ENCODE data around the gene KLHDC9. TPM values are rescaled to one million over a fixed set of nuclear protein-coding genes. Genes with fewer than 3 reads are reported as not detected.
"Not testable (repeated sequence)": the region's sequence is repeated elsewhere in the genome, so short reads cannot be mapped to it uniquely, and the experiment has no call there.

Gene KLHDC9
- total and polyA plus RNA-seq, 12 donors, result 5.2 to 28.1 (median 19.6) TPM

DNA sequence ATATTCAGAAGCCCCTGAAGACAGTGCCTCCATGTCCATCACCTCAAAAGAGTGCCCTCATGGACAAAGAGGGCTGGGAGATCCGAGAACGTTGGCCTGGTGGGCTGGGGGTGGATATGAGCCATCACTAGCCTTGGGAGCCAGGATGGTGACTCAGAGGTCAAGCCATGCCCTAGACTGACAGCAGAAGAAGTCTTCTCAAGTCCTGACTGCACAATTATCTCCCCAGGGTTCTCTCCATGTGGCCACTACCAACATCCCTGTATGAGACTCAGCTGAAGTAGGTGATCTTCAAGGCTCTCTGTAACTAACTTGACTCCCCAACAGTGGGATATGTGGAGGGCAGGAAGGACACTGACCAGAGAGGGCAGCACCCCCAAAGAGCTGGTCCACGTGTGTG lies 45.3 kb upstream of the KLHDC9 start:
- peaks cover 0 to 6% of the 10 kb centered on the region in 2 donors for H3K36me3 ChIP-seq (replicated peaks in 1 of 2)
- H3K27me3 ChIP-seq, result no peaks in the 10 kb centered on the region
- H3K4me3 ChIP-seq, result no peak overlapping the region
- intact Hi-C loops (cut with DNase I), result loop anchor here in 1 of 2 donors (5.0 kb wide), 1 partner anchor 51 kb away; no protein-coding TSS in a partner anchor
- TF ChIP-seq, protein P1, sequence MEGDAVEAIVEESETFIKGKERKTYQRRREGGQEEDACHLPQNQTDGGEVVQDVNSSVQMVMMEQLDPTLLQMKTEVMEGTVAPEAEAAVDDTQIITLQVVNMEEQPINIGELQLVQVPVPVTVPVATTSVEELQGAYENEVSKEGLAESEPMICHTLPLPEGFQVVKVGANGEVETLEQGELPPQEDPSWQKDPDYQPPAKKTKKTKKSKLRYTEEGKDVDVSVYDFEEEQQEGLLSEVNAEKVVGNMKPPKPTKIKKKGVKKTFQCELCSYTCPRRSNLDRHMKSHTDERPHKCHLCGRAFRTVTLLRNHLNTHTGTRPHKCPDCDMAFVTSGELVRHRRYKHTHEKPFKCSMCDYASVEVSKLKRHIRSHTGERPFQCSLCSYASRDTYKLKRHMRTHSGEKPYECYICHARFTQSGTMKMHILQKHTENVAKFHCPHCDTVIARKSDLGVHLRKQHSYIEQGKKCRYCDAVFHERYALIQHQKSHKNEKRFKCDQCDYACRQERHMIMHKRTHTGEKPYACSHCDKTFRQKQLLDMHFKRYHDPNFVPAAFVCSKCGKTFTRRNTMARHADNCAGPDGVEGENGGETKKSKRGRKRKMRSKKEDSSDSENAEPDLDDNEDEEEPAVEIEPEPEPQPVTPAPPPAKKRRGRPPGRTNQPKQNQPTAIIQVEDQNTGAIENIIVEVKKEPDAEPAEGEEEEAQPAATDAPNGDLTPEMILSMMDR (IDR thresholded peaks at IDR 0.05), result no peak
- no peak for TF ChIP-seq POLR2A (IDR thresholded peaks at IDR 0.05)
- 57 to 81% (median 67%) methylated on average over 3 of the region's 3 CpGs for WGBS, 4 donors
- no peak overlapping the region for H3K27ac ChIP-seq
- no peaks in the 10 kb centered on the region for H3K4me1 ChIP-seq (replicated peaks in 1 of 2)
- no peaks in the 10 kb centered on the region for H3K9me3 ChIP-seq (replicated peaks in 1 of 3)
- DNase-seq, result no peak

DNA sequence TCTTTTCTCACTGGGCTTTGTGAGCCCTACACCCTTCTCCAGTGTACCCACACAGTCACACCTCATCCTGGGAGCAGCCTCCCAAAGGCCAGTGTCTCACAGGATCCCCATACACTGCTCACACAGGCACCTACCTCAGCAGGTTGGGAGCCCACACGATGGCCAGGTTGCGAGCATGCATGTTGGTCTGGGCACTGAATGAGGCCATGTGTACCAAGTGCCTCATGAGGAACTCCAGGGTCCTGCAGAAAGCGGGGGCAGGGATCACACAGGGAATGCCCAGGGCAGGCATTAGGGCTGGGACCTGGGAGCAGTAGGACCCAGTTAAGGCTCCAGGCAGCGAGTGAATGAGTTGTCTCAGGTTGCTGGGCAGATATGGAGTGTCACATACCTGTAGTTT lies 43.9 kb upstream of the KLHDC9 start:
- Histone ChIP-seq H3K9me3 (replicated peaks in 1 of 3) (no peaks in the 10 kb centered on the region), H3K4me3 (no peak overlapping the region), H3K27me3 (no peaks in the 10 kb centered on the region), H3K4me1 (replicated peaks in 1 of 2) (no peaks in the 10 kb centered on the region), H3K27ac (no peak overlapping the region), H3K36me3 (replicated peaks in 1 of 2) (peaks cover 0 to 6% of the 10 kb centered on the region in 2 donors)
- no peak for DNase-seq
- 71 to 85% (median 82%) methylated on average over 2 to 4 of the region's 4 CpGs for WGBS, 4 donors
- intact Hi-C loops (cut with DNase I), result loop anchor here in 1 of 2 donors (5.0 kb wide), 1 partner anchor 52 kb away; no protein-coding TSS in a partner anchor
- TF ChIP-seq, protein P1 (IDR thresholded peaks at IDR 0.05), result no peak
- TF ChIP-seq POLR2A (IDR thresholded peaks at IDR 0.05), result no peak

DNA sequence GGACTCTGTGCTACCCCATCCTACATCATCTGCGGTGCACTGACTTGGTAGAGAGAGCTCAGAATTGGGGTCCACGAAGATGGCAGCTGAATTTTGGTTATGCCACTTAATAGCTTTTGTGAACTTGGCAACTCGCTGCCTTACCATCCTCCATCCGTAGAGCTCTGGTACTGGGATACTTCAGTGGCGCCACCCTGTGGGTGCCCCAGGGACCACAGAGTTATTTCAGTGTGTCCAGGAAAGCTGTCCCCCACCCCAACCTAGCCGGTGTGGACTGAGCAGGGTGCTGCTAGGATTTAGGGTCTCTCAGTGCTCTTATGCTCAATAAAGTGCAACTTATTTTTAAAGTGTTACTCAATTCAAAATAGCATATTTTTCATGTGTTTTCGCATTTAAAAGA lies 43.4 kb upstream of the KLHDC9 start:
- H3K4me1 ChIP-seq (replicated peaks in 1 of 2), result no peaks in the 10 kb centered on the region
- TF ChIP-seq POLR2A (IDR thresholded peaks at IDR 0.05), result no peak
- TF ChIP-seq, protein P1 (IDR thresholded peaks at IDR 0.05), result no peak
- peaks cover 0 to 6% of the 10 kb centered on the region in 2 donors for H3K36me3 ChIP-seq (replicated peaks in 1 of 2)
- no peak for DNase-seq
- intact Hi-C loops (cut with DNase I), result loop anchor here in 1 of 2 donors (5.0 kb wide), 1 partner anchor 53 kb away; no protein-coding TSS in a partner anchor
- no peak overlapping the region for H3K27ac ChIP-seq
- H3K4me3 ChIP-seq, result no peak overlapping the region
- 51 to 81% (median 73%) methylated on average over 3 to 7 of the region's 7 CpGs for WGBS, 4 donors
- H3K9me3 ChIP-seq (replicated peaks in 1 of 3), result no peaks in the 10 kb centered on the region
- no peaks in the 10 kb centered on the region for H3K27me3 ChIP-seq

DNA sequence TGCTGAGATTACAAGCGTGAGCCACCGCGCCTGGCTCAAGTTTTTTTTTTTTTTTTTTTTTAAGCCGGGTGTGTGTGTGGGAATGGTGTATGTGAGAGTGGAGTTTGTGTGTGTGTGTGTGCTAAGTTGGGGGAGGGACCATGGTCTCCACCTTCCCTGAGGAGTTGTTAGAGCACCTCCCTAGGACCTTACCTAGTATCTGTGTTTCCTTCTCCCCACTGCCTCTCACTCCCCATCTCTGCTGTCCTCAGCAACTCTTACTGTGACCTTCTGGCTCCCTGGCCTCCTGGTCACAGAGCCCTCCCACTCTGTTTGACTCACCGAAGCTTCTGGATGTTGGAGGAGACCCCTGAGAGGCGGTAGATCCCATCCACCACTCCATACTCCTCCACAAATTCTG lies 38.9 kb upstream of the KLHDC9 start:
- Histone ChIP-seq H3K4me1 (replicated peaks in 1 of 2) (no peaks in the 10 kb centered on the region), H3K9me3 (replicated peaks in 1 of 3) (no peaks in the 10 kb centered on the region), H3K36me3 (replicated peaks in 1 of 2) (no peaks in the 10 kb centered on the region), H3K4me3 (no peak overlapping the region), H3K27ac (no peak overlapping the region), H3K27me3 (no peaks in the 10 kb centered on the region)
- intact Hi-C loops (cut with DNase I), result no loop called here
- WGBS, 4 donors, result 69 to 82% (median 76%) methylated on average over 6 of the region's 6 CpGs
- TF ChIP-seq POLR2A (IDR thresholded peaks at IDR 0.05), result no peak
- no peak for DNase-seq

DNA sequence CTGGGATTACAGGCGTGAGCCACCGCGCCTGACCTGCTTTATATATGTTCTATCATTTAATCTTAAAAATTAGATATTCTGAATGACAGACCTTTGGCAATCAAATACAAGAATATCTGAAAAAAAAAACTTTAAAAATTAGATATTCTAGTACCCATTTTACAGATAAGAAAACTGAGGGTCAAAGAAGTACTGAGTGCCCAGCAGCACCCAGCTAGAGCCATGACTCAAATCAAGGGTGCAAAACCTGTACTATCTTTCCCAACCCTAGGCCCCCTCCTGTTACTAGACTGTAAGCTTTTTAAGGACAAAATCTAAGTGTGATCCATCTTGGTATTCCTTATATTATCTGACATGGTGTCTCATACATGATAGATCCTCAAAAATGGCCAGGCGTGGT lies 36.7 kb upstream of the KLHDC9 start:
- H3K4me3 ChIP-seq, result no peak overlapping the region
- intact Hi-C loops (cut with DNase I), result no loop called here

DNA sequence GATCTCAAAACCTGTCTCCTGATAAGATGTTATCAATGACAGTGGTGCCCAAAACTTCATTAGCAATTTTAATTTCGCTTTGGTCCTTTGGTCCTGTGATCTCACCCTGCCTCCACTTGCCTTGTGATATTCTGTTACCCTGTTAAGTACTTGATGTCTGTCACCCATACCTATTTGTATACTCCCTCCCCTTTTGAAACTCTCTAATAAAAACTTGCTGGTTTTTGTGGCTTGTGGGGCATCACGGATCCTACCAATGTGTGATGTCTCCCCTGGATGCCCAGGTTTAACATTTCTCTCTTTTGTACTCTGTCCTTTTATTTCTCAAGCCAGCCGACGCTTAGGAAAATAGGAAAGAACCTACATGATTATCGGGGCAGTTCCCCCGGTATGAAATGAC lies 34.2 kb upstream of the KLHDC9 start:
- H3K27me3 ChIP-seq; H3K36me3 ChIP-seq (replicated peaks in 1 of 2); DNase-seq; H3K9me3 ChIP-seq (replicated peaks in 1 of 3); H3K27ac ChIP-seq; H3K4me3 ChIP-seq; intact Hi-C loops (cut with DNase I); H3K4me1 ChIP-seq (replicated peaks in 1 of 2): not testable (repeated sequence)
- 59 to 70% (median 67%) methylated on average over 6 of the region's 6 CpGs for WGBS, 4 donors

More for the DNA sequence above, 36.7 kb upstream of the KLHDC9 start:
- no peaks in the 10 kb centered on the region for H3K9me3 ChIP-seq (replicated peaks in 1 of 3)
- no peak for DNase-seq
- H3K27me3 ChIP-seq, result peaks cover 6% of the 10 kb centered on the region
- H3K27ac ChIP-seq, result no peak overlapping the region
- H3K36me3 ChIP-seq (replicated peaks in 1 of 2), result no peaks in the 10 kb centered on the region
- H3K4me1 ChIP-seq (replicated peaks in 1 of 2), result no peaks in the 10 kb centered on the region
- WGBS, 4 donors, result 87 to 94% (median 89%) methylated on average over 4 of the region's 4 CpGs
- no peak for TF ChIP-seq POLR2A (IDR thresholded peaks at IDR 0.05)
- TF ChIP-seq, protein P1 (IDR thresholded peaks at IDR 0.05), result no peak

DNA sequence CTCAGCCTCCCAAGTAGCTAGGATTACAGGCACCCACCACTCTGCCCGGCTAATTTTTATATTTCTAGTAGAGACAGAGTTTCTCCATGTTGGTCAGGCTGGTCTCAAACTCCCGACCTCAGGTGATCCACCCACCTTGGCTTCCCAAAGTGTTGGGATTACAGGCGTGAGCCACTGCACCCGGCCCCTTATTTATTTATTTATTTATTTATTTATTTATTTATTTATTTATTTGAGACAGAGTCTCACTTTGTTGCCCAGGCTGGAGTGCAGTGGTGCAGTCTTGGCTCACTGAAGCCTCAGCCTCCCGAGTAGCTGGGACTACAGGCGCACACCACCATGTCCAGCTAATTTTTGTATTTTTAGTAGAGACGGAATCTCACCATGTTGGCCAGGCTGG lies 32.5 kb upstream of the KLHDC9 start:
- H3K27me3 ChIP-seq; H3K4me1 ChIP-seq (replicated peaks in 1 of 2); H3K36me3 ChIP-seq (replicated peaks in 1 of 2); H3K4me3 ChIP-seq; DNase-seq; H3K9me3 ChIP-seq (replicated peaks in 1 of 3); intact Hi-C loops (cut with DNase I); H3K27ac ChIP-seq: not testable (repeated sequence)
- 85 to 88% (median 87%) methylated on average over 7 of the region's 7 CpGs for WGBS, 4 donors
